GM19467 (cell line): ENCODE measurements around the gene SUPT20HL1.
"Not testable (repeated sequence)": the region's sequence is repeated elsewhere in the genome, so short reads cannot be mapped to it uniquely, and the experiment has no call there.

ENCODE experiments used
- ATAC-seq: cut with Tn5 transposase; IDR thresholded peaks from one replicate; pipeline ENCODE4 v1.9.1; 2021; ENCODE audit warnings: mild to moderate bottlenecking, moderate library complexity; ENCODE audit not compliant: unreplicated experiment

The SUPT20HL1 gene

GRCh38 chrX:24360272-24360671 lies at the start of gene SUPT20HL1:
Gene SUPT20HL1, plus strand, starts transcription at chrX:24360639. Its CDS starts 2,122 bp downstream, at chrX:24362761.
- ATAC-seq, result no peak

GRCh38 chrX:24310916-24311315 lies 49.5 kb upstream of the SUPT20HL1 start:
- ATAC-seq, result not testable (repeated sequence)

DNA sequence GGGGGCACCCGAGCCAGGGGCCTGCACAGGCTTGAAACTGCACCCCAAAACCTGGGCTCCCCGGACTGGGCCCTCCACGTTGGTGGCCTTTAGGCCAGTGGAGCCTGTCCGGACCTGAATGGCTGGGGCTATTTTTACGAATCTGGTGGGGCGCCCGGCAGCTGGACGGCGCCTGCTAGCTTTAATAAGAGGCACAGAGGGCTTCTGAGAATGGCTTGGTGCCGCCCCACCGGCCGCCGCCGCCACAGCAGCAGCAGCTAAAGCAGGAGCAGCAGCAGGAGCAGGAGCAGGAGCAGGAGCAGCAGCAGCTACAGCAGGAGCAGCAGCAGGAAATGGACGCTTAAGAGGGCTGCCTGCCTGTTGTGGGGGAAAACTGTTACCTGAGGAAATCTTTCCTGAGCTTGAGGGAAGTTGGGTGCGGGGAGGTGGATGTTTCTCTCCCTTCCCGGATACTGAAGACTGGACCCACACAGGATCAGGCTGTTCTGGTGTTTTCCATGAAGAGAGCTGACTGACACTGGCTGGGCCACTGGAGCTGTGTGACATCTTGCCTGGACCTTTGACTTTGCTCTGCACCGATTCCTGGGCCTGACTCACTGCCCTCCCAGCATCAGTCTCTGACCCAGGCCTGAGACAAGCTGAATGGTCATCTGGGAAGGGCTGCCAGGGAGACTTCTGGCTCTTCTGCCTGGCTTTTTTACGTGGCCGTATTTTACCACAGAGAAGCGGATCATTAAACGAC lies 48.8 kb upstream of the SUPT20HL1 start:
- ATAC-seq, result not testable (repeated sequence)

DNA sequence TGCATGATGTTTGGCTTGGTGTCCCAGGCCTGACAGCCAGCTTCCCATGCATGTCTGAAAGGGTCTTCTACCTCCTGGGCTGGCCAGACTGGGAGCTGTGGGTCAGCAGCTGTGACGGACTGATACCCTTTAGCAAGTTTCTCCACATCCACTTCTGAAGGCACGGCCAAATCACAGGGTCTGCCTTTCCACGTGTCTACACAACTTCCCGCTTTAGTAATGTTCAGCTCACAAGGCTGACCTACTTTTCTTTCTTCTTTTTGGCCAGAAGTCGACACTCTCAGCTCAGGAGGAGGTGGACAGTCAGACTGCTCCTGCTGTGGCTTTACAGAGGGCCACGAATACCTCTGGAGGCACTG lies 48.2 kb upstream of the SUPT20HL1 start:
- not testable (repeated sequence) for ATAC-seq

DNA sequence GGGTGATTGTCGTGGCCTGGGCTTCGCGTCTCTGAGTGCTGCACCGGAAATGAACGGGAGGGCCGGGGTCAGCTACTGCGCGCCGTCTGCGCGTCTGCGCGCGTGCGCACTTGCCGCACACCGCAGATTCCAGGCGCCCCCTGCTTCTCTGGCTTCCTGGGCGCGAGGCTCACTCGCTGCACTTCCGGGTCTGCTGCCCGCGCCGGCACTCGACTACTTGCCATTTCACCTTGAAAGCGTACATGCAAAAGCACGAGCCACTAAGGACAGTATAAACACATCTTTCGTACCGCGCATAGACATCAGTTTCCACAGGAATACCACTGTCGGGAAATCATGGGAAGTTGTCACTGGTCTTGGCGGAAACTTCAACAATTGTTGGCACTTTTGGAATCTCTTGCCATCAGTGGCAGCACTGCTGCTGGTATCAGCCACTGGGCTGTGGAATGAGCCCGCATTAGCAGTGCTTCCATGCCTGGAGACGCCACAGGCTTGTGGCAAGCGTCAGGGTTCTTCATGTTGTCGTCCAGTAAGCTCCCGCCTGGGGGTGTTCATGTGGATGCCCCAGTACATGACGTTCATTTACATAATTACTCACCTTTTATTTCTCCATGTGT lies 46.3 kb upstream of the SUPT20HL1 start, which contains the start of gene SUPT20HL2:
Gene SUPT20HL2 (minus strand): TSS at position 51 of the 617 bp plus-strand sequence. CDS start 754 bp downstream, outside the sequence.
- ATAC-seq, result no peak

DNA sequence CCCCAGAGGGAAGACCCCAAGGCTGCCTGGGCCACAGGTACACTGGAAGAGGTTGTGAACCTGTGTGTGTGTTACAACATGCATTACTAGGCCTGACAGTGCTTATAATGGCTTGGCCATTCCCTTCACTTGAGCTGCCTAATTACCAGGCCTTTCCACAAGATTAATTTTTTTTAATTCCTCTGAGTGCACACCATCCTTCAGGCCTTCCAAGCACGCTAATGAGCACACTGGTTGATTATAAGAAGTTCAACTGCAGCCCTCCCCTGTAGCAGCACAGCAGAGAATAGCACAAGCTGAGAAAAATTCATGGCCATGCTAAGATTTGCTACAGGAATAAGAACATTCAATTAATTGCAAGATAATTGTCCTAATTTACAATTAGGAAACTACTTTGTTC lies 44.3 kb upstream of the SUPT20HL1 start:
- no peak for ATAC-seq

DNA sequence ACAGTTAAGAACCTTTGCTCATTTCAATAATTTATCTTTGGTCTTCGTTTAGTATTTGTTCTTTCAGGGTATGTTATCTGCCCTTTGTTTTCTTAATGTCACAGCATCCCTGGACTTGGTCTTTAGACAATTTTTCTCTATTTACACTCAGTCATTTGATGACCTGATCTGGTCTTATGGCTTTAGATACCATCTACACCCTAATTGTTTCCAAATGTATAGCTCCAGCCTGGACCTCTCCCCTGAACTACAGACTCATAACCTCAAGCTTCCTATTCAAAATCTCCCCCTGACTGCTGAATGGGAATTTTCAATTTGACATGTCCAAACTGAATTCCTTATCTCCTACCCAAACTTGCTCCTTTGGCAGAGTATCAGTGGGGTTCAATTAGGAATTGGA lies 42.9 kb upstream of the SUPT20HL1 start:
- ATAC-seq, result no peak

DNA sequence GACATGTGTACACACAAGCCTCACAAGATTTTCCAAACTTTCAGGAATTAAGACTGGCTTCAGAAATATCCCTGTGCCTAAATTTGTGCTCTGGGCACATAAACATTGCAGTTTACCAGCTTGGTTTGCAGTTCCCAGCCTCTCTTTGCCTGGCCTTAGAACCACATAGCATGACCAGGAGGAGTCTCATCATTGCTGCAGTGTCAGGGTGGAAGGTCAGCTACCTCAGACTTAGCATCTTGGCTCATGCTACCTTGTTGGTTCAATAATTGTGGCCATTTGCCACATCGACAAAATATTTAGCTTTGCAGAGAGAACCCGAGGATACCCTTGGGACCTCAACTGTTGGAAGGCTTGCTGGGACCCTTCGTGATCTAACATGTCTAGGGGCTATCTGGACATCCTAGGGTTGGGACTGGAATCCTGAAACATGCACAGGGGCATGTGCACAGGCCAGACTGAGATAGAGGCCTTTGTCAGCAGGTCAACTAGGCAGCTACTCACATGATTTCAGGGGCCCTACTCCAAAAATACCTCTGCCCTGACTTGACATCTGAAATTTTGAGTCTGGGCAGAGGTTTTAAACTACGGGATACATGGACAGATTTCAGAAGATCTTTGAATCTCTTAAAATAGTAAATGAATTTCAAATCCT lies 38.6 kb upstream of the SUPT20HL1 start:
- ATAC-seq, result no peak

GRCh38 chrX:24325231-24325630 lies 35.2 kb upstream of the SUPT20HL1 start:
- no peak for ATAC-seq

DNA sequence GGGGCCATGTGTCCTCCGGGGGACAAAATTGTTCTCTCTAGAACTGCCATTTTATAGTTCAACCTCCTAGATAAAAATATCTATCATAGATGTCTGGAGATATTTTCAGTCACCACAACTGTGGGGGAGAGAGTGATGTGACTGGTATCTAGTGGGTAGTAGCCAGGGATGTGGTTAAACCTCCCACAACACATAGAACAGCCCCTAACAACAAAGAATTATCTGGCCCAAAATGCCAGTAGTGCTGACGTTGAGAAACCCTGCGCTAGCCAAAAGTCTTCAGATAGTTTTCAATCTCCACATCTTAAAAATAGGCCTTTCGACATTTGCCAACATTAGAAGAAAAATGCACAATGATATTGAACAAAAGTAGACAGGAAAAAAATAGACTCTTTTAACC lies 27.6 kb upstream of the SUPT20HL1 start:
- ATAC-seq, result no peak

GRCh38 chrX:24333371-24333770 lies 27.1 kb upstream of the SUPT20HL1 start:
- no peak for ATAC-seq

GRCh38 chrX:24334461-24334860 lies 26.0 kb upstream of the SUPT20HL1 start:
- no peak for ATAC-seq

DNA sequence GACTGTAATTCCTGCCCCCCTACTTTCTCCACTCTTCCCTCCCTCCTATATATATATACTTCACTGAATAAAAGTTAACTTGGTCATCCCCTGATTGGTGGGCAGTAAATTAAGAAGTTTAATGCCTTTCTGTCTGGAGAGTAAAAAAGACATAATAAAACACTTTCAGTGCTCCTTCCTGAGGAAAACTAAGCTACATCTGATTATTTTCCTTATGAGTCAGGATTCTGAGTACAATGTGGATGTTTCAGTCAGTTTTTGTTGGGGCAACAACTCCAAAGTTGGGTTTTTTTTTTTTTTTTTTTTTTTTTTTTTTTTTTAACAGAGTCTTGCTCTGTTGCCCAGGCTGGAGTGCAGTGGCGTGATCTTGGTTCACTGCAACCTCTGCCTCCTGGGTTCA lies 24.6 kb upstream of the SUPT20HL1 start:
- no peak for ATAC-seq

- no peak for ATAC-seq
Observed at GRCh38 chrX:24339911-24340310, 20.5 kb upstream of the SUPT20HL1 start.

DNA sequence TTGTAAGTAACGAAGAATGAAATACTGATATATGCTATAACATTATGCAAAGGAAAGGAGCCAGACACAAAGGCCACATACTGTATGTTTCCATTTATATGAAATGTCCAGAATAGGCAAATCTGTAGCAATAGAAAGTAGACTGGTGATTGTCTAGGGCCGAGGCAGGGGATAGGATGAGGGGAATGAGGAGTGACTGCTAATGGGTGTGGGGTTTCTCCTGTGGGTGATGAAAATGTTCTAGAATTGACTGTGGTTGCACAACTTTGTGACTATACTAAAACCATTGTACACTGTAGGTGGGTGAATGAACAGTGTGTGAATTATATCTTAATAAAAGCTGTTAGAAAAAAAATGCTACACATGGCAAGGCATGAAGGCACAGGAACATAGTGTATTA lies 19.9 kb upstream of the SUPT20HL1 start:
- ATAC-seq, result no peak

DNA sequence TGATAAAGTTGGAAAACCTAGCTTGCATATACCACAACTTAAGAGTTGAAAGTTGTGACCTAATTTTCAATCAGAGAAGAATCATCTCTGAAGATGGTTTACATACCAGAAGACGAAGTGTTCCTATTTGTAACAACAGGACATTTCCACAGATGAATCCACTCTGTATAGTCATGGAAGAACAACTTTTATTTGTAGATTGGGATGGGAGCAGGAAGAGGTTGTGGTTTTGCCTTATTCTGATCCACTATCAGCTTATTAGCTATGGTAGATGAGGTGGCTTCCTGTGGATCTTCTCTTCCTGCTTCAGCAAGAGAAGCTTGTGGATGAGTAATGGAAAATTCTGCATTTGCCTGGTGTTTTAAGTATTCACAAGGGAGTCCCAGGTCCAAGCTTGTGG lies 18.6 kb upstream of the SUPT20HL1 start:
- no peak for ATAC-seq

DNA sequence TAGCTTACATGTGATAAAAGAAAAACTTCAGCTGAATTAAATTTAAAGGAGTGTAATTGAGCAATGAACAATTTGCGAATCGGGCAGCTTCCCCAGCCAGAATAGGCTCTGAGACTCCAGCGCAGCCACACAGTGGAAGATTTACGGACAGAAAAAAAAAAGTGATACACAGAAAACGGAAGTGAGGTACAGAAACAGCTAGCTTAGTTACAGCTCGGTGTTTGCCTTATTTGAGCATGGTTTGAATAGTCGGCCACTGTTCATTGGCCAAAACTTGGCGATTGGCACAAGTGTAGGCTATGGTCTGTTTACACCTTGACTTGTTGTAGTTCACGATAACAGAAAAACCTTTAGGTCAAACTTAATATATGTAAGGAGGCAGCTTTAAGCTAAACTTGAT lies 16.7 kb upstream of the SUPT20HL1 start:
- peak; percentile 73 for ATAC-seq

DNA sequence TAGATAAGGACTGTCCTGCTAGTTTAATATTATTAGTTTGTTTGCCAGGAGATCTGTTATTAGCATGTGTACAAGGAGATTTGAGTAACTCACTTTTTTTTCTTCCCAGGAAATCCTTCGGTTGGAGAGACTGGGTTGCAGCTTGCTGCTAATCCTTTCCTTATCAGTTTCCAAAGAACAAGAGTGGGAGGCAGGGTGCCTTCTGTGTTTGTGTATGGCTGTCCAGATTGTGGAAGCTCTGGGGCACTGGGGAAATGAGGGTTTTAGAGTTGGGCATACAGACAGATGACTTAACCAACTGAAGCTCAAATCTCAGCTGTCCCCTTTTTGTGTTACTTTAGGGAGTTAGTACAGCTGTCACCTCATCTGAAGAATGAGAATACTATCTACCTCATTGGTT lies 12.6 kb upstream of the SUPT20HL1 start:
- no peak for ATAC-seq

DNA sequence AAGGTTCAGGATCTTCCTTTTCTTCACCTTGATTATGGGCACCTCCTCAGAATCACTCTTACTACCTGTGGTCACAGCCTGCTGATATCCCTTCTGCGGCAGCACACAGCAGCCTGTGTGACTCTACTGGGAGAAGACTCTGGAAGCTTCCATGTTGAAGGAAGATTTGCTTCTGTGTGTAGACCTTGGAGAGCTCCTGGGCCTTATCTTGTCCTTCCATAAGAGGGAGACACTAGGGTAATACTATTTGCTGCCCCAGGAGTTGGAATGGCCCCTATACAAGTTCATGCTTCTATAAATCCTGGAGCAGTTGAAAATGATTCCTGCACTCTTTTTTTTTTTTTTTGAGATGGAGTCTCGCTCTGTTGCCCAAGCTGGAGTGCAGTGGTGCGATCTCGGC lies 10.2 kb upstream of the SUPT20HL1 start:
- no peak for ATAC-seq

DNA sequence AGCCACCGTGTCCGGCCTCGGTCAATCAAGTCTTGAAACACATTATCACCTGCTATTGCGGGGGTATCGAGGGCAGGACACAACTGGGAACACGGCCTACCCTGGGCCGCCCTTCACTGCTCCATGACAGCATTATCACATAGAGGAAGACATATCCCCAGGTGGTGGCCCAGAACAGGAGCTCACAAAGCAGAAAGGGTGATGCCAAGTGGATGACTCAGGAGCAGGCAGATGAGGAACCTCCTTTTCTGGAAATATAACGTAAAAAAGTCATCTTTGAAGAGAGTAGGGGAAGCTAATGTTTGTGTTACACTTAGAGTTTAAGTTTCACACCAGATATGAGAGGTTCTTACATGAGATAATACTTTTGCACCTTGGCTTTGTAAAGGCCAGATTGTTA lies 5.3 kb upstream of the SUPT20HL1 start:
- no peak for ATAC-seq

- ATAC-seq, result no peak
Observed at GRCh38 chrX:24357106-24357505, 3.3 kb upstream of the SUPT20HL1 start.
